Activated naive CD4-positive, alpha-beta T cell treated with anti-CD3 and anti-CD28 coated beads, Interleukin-2, amount 50 U/mL, for 16 hours (primary cell): ENCODE results near the gene NPEPL1.

ENCODE experiments used
- DNase-seq: peaks from one replicate; pipeline ENCODE4 v3.0.0-alpha.2; 2020

Gene NPEPL1

DNA sequence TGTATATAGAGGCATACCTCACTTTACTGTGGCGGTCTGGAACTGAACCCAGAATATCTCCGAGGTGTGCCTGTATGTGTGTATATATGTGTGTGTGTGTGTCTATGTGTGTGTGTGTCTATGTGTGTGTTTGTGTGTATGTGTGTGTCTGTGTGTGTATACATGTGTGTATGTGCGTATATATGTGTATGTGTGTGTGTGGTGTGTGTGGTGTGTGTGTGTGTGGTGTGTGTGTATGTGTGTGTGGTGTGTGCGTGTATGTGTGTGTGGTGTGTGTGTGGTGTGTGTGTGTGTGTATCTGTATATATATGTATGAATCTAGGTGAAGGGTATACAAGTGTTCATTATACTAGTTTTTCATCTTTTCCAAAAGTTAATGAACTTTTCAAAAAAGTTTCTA is 4.2 kb upstream of the NPEPL1 start:
- no peak for DNase-seq

- no peak for DNase-seq
These were observed 3.8 kb upstream of the NPEPL1 start for GRCh38 chr20:58688840-58689239.

GRCh38 chr20:58690396-58691135 is 2.0 kb upstream of the NPEPL1 start:
- DNase-seq = no peak

DNA sequence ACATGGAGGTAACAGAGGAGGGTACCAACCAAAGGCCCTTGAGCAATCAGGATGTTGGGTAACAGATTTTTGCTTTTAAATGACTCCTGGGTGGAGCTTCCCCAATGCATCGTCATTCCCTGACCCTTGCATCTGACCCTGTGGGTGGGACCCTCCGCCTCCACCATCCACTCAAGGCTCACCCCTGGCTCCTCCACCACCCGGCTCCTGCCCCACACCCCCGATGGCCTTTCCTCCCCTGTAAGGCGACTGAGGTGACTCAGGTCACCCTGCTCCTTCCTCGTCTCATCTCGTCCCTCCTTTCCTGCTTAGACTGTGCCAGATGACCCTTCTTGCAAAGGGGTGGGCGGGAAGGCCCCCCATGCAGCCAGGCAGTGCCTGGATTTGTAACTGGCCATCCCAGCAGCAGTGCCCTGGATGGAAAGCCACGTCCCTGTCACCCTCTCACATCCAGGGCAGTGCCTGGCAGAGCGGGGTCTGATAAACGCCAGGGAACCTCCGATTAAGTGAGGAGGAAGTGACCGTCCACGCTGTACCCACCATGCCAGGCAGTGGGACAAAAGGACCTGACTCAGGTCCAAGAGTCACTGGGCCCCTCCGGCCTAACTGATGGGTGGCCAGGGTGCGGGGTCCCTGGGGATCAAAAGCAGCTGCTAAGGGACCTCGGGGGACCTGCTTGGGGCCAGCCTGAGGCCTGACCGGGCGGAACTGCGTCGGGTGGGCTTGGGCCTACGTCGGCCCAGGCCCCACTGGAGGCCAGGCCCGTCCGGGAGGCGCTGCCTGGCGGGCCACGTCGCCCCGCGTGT is 624 bp upstream of the NPEPL1 start:
- DNase-seq = no peak

GRCh38 chr20:58693226-58694006 is 816 bp downstream of the NPEPL1 start:
- no peak for DNase-seq

GRCh38 chr20:58694241-58695083 is 1.9 kb downstream of the NPEPL1 start:
- DNase-seq = no peak

DNA sequence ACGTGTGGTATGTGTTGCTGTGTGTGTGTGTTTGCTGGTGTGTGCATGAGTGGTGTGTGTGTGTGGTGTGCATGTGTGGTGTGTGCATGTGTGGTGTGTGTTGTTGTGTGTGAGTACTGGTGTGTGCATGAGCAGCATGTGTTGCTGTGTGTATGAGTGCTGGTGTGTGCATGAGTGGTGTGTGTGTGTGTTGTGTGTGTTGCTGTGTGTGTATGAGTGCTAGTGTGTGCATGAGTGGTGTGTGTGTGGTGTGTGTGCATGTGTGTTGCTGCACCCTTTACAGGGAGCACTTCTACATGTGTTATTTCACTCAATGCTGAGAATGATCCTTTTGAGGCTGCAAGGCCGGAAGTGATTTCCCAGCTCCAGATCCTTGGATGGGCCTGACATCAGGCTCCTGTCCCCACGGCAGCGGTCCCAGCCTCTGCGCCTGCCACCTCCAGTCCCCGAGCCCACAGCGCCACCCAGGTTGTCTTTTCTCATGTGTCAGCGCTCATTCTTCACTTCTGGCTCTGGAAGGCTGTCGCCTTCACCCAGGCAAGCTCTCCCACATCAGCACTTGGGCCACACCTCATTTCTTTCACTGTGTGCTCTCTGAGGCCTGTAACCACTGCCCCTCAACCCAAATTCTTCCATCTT is 2.6 kb downstream of the NPEPL1 start:
- DNase-seq = no peak

GRCh38 chr20:58695895-58696375 is 3.3 kb downstream of the NPEPL1 start:
- DNase-seq = no peak

- DNase-seq = no peak
These were observed 3.9 kb downstream of the NPEPL1 start for GRCh38 chr20:58696411-58696961.

DNA sequence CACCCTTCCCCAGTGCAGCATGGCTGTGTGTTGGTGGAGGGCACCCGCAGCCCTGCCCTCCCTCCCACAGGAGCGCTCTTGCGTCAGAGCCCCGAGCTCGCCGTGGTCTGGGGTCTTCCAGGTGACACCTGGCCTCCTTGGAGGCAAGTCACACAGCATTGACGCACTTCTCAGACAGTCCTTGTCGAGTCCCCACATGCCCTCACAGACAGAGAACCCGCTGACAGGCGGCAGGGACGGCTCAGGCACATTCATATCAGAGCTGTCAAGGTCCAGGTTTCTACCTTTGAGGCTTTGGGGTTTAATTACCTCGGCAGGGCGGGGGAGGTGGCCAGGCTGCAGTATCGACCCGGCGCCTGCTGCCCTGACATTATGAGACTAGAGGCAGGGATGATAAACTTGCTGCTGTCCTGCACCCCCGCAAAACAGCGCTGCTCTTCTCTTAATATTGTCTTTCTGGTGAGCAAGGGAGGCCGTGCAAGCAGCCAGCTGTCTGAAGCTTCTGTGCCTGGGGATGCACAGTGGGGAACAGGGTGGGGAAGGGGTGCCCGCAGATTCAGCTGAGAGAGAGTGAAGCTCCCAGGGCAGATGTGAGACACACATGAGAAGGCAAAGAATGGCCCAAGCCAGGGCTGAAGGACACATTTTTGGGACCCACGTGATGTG is 4.7 kb downstream of the NPEPL1 start:
- DNase-seq = no peak

DNA sequence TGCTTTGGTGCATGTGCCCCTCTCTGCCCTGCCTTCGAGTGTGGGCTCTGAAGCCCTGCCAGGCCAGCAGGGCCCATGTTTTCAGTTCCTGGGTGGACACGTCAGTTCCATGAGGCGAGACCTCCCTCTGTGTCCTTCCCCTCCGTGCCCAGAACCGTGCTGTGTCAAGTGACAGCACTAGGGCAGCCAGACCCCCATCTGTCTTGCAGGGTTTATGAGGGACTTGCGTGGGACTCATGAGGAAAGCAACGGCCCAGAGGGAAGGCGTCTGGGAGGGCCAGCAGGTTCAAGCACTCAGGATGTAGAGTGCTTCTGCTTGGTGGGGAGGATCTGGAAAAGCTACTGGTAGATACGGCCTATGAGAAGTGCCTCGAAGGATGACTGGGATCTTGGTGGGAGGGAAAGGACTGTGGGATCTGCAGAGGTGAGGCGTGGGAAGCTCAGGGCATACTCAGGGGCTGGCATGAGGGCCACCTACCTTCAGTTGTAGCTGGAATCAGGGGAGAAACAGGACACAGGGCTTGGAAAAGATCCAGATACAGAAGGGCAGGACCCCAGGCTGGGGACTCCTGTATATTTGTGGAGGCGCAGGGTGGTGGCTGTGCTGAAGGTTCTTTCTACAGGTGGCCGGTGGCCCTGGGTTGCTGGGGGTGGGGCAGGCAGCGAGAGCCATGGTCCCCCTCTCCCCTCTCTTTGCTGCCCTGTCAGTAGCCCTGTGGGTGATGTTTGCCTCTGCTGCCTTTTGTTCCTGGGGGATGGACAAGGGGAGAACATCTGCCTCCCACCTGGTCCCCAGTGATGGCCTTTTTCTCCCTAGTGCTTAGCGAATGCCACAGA is 5.5 kb downstream of the NPEPL1 start:
- DNase-seq = no peak

DNA sequence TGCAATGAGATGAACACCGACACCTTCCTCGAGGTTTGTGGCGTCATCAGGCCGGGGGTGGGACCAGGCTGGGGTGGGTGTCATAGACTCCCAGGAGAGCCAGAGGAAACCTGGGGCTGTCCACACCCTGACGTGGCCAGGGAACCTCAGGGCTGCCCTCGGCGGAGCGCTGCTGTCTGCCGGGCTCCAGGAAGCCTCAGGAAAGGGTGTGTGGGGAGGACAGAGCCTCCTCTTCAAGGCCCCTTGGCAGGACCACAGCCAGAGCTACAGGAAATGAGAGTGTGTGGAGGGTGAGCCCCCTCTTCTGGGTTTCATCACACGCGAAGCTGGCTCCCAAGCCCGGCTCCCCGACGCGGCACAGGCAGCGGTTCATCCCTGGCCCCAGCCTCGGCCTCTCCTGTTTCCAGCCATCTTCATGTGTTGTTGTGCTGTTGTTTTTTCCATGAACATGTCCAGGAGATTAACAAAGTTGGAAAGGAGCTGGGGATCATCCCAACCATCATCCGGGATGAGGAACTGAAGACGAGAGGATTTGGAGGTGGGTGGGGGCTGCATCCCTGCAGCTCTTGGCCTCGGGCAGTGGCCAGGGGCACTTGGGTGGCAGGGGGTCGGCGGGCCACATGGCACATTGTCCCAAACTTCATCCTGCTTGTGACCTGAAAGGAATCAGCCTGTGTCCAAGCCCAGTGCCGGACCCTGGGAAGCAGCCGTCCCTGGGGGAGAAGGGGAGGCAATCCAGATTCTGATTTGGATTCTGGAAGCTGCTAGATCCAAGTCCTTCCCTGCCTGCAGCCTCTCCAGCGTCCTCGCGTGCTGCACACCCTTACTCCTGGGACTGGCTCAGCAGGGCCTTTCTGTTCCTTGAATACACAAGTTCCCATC is 6.4 kb downstream of the NPEPL1 start:
- DNase-seq = no peak

GRCh38 chr20:58699623-58700107 is 7.1 kb downstream of the NPEPL1 start:
- DNase-seq = no peak

- no peak for DNase-seq
These were observed 7.7 kb downstream of the NPEPL1 start for GRCh38 chr20:58700121-58700821.

GRCh38 chr20:58700823-58701222 is 8.2 kb downstream of the NPEPL1 start:
- DNase-seq = no peak

DNA sequence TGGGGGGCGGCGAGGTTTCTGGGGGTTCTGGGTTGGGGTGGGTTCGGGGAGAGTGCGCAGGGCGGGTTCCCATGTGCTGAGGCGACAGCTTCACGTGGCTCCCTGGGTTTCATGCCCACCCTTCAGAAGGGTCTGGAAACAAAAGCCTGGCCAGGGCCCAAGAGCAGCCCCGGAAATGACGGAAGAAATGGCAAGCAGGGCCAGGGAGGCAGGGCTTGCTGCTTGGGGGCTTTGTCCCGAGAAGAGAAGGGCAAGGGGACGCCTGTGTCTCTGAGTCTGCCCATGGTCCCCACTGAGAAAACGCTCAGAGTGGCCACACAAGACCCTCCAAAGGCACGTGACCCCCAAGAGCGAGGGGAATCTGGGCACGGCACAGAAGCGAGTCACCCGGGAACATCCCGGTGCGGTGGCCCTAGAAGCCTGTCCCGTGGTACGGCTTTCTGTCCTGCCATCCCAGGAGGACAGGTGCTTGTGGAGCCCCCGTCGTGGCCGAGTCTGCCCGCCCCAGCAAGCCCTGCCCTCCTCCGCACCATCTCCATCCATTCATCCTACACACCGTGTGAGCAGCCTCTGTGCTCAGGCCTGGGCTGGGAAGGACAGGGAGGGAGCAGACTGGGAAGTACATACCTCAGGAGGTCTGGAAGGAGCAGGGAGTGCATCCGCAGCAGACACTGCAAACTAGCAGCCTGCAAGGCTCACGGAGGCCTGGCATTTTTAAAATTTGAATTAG is 9.0 kb downstream of the NPEPL1 start:
- DNase-seq = no peak

DNA sequence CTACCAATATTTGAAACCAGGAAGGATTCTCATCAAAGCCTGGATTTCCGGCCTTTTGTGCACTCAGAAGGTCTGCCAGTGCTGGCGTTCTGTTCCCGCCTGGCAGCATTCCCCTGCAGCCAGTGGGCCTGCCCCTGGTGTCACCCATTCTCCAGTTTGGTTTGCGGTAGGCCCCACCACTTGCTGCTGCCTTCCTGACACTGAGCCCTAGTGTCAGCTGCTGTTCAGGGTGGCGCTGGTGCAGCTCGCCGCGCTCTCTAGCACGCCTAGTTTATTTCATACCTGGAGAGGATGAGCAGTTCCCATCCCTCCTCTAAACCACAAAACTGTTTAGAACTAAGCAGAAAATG is 9.5 kb downstream of the NPEPL1 start:
- no peak for DNase-seq
